GM06990 (cell line): ENCODE data around the gene TRPM2.
"Not testable (repeated sequence)": the region's sequence is repeated elsewhere in the genome, so short reads cannot be mapped to it uniquely, and the experiment has no call there.

Source experiments
- DNase-seq: peaks from one replicate; pipeline ENCODE4 v3.0.0-alpha.2; 2011; ENCODE audit not compliant: insufficient read length; ENCODE audit errors: extremely low read depth
- H3K27me3 ChIP-seq: replicated peaks from 2 replicates; pipeline ENCODE4 v1.6.0; 2011; ENCODE audit warnings: low read length; ENCODE audit not compliant: control insufficient read depth, insufficient read depth
- H3K36me3 ChIP-seq: 2 replicates; pipeline ENCODE4 v1.5.1; 2011; ENCODE audit warnings: low read length; ENCODE audit not compliant: control insufficient read depth, insufficient read depth
- H3K4me3 ChIP-seq: replicated peaks from 2 replicates; pipeline ENCODE4 v1.5.1; 2011; ENCODE audit warnings: low read depth, mild to moderate bottlenecking, control low read depth, low read length
- TF ChIP-seq, protein P1 (sequence below): IDR thresholded peaks from 2 replicates; pipeline ENCODE4 v1.5.1; 2011; ENCODE audit warnings: low read length, control low read depth, mild to moderate bottlenecking, inconsistent platforms; ENCODE audit not compliant: insufficient read depth, poor library complexity, severe bottlenecking

The TRPM2 gene

DNA sequence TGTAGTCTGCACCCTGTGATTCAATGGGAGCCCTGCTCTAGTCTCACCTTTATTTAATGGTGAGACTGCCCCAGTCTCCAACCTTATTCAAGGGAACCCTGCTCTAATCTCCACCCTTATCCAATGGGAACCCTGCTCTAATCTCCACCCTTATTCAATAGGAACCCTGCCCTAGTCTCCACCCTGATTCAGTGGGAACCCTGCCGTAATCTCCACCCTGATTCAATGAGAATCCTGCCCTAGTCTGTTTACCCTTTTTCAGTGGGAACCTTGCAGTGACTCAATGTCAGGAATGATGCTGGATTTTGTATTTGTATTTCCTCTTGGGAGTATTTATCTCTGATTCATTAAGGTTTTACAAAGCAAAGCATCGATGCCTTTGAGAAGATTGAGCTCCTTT lies 39.5 kb downstream of the TRPM2 start:
- Histone ChIP-seq H3K36me3 (no peaks in the 10 kb centered on the region; the same call in 1 of the 2 replicates), H3K27me3 (no peaks in the 10 kb centered on the region), H3K4me3 (no peak overlapping the region)
- DNase-seq = no peak
- TF ChIP-seq, protein P1, sequence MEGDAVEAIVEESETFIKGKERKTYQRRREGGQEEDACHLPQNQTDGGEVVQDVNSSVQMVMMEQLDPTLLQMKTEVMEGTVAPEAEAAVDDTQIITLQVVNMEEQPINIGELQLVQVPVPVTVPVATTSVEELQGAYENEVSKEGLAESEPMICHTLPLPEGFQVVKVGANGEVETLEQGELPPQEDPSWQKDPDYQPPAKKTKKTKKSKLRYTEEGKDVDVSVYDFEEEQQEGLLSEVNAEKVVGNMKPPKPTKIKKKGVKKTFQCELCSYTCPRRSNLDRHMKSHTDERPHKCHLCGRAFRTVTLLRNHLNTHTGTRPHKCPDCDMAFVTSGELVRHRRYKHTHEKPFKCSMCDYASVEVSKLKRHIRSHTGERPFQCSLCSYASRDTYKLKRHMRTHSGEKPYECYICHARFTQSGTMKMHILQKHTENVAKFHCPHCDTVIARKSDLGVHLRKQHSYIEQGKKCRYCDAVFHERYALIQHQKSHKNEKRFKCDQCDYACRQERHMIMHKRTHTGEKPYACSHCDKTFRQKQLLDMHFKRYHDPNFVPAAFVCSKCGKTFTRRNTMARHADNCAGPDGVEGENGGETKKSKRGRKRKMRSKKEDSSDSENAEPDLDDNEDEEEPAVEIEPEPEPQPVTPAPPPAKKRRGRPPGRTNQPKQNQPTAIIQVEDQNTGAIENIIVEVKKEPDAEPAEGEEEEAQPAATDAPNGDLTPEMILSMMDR = no peak

GRCh38 chr21:44394733-44395132 lies 41.3 kb downstream of the TRPM2 start:
- TF ChIP-seq, protein P1 = no peak
- no peaks in the 10 kb centered on the region for H3K27me3 ChIP-seq
- DNase-seq = no peak
- H3K36me3 ChIP-seq = no peaks in the 10 kb centered on the region; the same call in 1 of the 2 replicates
- H3K4me3 ChIP-seq = no peak overlapping the region

DNA sequence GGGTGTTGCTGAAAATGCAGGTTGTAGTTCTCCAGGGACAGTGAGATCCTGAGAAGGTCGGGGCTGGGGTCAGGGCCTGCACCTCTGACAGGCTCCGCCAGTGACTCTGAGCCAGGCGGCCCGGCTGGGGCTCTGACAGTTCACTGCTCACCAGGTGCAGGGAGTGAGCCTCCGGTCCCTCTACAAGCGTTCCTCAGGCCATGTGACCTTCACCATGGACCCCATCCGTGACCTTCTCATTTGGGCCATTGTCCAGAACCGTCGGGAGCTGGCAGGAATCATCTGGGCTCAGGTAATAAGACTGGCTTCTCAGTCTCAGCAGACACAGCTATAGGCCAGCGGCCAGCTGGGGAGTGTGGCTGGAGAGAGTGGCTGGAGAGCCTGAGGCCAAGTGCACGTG lies 41.8 kb downstream of the TRPM2 start:
- no peak overlapping the region for H3K4me3 ChIP-seq
- no peak for DNase-seq
- no peaks in the 10 kb centered on the region; the same call in 1 of the 2 replicates for H3K36me3 ChIP-seq
- H3K27me3 ChIP-seq = no peaks in the 10 kb centered on the region
- TF ChIP-seq, protein P1 = no peak

- not testable (repeated sequence) for H3K36me3 ChIP-seq, DNase-seq, H3K4me3 ChIP-seq, H3K27me3 ChIP-seq
These were observed 43.4 kb downstream of the TRPM2 start for GRCh38 chr21:44396803-44397202.

DNA sequence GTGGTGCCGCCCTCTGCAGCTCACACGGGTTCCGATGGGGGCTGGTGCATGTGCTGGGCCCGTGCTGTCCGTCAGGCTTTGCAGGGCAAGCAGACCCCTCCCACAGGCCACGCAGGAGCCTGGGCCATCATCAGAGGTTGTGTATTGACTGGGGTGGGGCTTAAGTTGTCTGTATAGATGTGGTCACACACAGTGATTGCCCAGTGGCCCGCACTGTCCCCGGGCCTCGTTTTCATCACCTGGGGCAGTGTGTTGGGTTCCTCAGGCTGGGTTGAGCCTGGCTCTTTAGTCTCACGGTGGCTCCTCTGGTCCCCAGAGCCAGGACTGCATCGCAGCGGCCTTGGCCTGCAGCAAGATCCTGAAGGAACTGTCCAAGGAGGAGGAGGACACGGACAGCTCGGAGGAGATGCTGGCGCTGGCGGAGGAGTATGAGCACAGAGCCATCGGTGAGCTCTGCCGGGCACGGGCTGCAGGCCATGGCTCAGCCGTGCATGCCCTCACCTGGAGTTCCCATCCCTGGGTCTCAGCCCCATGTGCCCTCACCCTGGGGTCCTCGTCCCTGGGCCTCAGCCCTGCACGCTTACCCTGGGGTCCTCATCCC lies 44.1 kb downstream of the TRPM2 start:
- Histone ChIP-seq H3K36me3 (no peaks in the 10 kb centered on the region; the same call in 1 of the 2 replicates), H3K4me3 (no peak overlapping the region), H3K27me3 (no peaks in the 10 kb centered on the region)
- no peak for DNase-seq
- TF ChIP-seq, protein P1 = no peak

DNA sequence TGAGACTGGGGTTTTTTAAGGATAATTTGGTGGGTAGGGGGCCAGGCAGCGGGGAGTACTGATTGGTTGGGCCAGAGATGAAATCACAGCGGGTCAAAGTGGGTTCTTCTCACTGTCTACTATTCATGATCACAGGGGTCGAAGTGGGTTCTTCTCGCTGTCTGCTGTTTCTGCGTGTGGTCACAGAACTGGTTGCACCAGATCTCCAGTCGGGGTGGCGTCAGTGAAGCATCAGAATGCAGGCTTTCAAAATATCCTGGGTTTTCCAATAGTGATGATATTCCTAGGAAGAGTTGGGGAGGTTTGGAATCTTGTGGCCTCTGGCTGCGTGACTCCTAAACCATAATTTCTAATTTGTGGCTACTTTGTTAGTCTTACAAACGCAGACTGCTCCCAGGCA lies 45.1 kb downstream of the TRPM2 start:
- TF ChIP-seq, protein P1 = no peak
- Histone ChIP-seq H3K4me3 (no peak overlapping the region), H3K36me3 (no peaks in the 10 kb centered on the region; the same call in 1 of the 2 replicates), H3K27me3 (no peaks in the 10 kb centered on the region)
- DNase-seq = no peak
